Stimulated activated naive CD4-positive, alpha-beta T cell treated with Interleukin-2 at 50 U/mL for 16 hours (primary cell): ENCODE results near the gene HOXA3.

Experiments
- DNase-seq: peaks from one replicate; lab custom pipeline; 2025; lab: John Stamatoyannopoulos, UW

Gene HOXA3

DNA sequence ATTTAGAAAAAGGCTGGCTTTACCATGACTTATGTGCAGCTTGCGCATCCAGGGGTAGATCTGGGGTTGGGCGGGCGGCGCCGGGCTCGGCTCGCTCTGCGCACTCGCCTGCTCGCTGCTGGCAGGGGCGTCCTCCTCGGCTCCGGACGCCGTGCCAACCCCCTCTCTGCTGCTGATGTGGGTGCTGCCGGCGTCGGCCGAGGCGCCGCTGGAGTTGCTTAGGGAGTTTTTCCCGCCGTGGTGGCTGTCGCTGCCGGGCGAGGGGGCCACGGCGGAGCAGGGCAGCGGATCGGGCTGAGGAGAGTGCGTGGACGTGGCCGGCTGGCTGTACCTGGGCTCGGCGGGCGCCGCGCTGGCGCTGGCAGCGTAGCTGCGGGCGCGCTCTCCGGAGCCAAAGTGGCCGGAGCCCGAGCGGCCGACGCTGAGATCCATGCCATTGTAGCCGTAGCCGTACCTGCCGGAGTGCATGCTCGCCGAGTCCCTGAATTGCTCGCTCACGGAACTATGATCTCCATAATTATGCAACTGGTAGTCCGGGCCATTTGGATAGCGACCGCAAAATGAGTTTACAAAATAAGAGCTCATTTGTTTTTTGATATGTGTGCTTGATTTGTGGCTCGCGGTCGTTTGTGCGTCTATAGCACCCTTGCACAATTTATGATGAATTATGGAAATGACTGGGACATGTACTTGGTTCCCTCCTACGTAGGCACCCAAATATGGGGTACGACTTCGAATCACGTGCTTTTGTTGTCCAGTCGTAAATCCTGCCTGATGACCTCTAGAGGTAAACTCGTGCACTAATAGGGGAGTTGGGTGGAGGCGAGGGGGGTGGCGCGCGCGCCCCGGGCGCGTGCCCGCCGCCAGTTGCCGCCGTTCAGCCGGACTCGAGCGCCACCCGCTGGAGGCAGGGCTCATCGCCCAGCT is 9.1 kb downstream of the HOXA3 start, which contains the start of gene HOXA5:
Gene HOXA5, minus strand, starts transcription at position 659 of the 927 bp plus-strand sequence. Its CDS starts 74 bp downstream, at position 585.
- no peak for DNase-seq

DNA sequence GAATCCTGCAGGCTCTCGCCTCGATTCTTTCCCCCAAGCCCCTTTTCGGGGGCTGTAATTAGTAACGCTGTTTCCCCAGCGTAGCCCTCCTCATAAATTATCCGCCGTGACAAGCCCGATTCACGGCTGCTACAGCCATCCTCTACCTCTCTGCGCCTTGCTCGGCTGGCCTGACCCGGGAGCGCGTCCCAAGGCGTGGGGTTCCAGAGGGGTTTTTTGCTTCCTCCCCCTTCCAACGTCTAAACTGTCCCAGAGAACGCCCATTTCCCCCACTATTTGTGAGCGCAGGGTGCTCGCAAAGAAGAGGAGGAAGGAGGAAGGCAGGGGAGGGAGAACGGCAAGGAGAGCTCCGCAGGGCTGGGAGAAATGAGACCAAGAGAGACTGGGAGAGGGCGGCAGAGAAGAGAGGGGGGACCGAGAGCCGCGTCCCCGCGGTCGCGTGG is 9.8 kb downstream of the HOXA3 start:
- no peak for DNase-seq

DNA sequence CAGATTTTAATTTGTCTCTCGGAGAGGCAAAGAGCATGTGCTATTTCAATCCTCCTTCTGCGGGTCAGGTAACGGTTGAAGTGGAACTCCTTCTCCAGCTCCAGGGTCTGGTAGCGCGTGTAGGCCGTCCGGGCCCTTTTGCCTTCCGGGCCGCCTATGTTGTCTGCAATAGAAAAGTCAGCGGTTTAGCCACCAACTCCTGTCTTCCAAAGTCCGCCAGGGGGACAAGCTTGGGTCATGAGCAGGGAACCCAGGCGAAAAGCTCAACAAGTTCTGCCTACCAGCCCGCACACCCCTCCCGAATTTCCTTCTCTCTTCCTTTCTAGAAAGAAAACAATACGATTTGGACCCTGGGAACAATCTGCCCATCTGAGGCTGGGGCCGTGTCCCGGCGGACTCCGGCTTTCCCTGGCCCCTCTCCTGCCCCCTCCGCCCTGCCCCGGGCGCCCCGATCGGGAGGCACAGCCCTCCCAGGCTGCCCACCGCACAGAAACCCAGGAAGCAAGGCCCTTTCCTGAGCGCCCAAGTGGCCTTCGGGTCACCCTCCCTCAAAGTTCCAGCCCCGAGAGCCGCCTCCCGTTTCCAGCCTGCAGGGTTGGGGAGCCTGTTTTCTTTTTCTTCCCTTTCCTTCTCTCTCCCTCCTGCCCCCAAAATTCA is 10.3 kb downstream of the HOXA3 start:
- no peak for DNase-seq

DNA sequence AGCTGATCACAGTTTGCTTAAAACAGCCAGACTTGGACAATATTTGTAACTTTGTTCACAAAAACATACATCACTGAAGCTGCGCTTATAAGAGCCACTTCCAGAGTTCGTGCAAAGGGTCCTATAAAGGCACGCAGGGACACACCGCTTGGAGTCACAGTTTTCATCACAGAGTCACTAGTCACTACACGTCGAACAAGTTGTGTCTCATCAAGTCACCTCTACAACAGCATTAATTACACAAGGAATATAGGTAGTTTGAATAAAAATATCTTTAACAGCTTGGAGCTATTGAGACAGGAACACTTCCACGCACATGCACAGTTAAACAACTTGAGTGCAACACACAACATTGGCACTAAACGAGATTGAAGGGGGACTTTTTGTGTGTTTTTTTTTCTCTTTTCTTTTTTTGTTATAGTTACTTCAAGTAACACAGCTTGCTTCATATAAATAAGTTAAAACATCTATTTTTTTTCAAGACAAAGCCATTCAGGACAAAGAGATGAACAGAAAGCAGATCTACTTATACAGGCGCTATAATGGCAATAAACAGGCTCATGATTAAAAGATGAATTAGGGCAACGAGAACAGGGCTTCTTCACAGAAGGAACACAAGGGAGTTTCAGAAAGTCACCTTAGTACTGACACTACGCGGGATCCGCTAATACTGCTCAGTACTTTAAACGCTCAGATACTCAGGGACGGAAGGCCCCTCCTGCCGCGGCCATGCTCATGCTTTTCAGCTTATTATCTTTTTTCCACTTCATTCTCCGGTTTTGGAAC is 11.1 kb downstream of the HOXA3 start:
- no peak for DNase-seq

DNA sequence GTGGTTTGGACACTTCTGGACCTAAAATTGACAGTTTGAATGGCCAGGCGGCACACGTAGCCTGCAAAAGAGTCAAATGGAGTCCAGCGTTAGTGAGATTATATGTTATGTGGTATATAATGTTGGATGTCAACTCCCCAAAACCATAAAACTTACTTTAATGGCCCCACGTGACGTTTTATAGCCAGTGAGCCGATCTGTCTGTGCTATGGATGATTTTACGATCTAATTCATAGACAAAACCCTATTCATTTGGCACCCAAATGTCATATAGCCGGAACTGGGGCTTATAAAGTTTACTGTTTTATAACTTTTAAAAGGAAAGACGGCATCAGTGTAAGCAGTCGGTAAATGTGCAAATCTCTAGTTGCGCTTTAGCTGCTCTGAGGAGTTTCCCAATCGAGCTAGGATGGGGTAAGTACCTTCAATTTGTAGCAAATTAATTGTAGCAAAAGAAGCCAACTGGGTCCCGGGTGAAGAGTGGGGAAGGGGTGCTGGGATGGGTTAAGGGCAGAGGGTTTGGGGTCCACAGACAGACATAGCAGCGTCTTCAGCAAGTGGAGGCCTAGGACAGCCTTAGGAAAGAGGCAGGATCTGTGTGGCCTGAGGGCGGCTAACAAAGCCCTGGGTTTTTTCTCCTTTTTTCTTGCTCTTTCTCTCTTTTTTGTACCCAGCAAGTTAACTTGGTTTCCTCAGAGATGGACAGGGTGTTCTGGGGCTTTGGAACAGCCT is 12.1 kb downstream of the HOXA3 start:
- no peak for DNase-seq

DNA sequence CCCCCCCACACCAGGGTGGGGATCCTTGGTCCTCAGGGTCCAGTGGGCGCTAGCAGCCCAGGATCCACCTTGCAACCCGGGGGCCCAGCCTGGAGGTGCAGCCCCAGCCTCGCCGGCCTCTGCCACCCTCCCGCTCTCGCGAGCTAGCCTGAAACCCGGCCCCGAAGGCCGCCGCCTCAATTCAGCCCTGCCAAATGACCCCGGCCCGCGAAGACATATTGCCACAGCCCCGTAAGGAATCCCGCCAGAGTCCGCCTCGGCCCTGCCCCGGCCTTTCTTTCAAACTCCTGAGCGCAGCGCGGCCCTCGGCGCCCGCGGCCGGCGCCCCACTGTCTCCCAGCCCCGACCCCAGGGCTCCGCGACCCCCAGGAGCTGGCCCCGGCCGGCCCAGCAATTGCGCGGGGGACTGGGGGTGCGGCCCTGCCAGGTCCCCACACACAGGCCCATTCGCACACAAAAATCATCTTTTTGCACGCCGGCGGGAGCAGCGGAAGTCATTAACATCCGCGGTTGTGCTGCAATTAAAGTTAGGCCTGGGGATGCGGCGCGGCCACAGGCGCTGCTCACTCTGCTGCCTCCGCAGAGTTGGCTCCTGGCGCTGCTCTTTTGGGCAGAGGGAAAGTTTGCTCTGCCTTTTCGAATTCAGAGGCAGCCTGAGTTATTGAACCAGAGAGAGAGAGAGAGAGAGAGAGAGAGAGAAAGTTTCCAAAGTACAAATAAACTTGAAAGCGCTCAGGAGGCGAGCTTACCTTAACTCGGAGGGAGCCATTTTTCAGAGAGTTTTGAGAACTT is 12.9 kb downstream of the HOXA3 start:
- no peak for DNase-seq

DNA sequence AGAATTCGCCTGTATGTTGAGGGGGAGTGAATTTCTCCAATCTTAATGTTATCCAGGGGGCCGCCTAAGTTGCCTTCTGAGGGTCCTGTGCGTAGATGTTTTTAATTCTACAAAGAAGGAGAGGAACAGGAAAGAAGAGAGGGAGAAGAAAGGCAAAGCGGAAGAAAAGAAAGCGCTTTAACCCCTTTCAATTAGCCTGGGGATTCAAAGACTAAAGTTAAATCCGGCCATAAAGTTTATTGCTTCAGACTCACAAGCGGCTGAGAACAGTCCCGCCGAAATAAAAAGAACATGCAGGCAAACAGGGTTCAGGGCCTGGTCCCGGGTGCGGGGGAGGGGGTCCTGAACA is 13.4 kb downstream of the HOXA3 start:
- no peak for DNase-seq

DNA sequence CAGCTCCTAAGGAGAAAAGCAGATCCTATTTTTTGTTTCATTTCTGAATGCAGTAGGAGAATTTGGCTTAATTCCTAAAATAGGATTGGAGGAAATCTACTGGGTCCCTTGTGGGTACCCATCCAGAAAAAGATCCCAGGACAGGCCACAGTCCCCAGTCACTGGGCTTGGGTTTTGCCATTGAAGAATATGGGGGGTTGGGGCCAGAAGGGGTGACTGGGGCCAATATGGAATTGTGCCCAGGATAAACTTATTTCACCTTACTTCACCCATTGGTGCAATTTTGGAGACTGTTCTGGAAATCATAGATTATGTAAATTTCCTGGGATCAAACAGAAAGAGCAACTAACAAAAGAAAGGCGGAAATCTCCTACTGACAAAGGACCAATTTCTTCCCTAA is 13.9 kb downstream of the HOXA3 start:
- DNase-seq = no peak

DNA sequence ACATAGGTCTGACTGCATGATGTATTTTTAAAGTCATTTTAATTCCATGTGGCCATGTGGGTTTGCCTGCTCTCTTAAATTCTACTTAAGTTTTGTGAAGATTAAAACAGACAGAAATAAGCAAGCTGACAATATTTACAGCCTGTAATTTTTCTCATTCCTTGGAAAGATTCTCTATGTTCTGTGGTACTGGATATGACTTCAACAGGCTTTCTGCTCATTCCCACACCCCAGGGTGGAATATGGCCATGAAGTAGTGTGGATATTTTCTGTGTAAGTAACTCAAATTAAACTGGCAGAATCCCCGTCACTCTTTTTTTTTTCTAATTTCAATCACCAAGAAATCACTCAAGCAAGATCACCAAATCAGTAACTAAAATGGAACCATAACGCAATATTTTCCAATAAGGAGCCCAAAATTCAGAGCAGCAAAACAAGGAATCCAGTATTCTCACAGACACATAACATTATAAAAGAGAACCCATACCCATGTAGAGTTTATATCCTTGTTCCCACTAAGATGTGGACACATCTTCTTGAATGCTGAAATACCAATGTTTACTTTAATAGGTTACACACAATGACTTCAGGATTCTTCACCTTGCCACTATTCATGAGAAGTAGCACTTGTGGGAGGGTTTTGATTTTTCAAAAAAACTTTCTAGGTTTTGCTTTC is 14.6 kb downstream of the HOXA3 start:
- no peak for DNase-seq

DNA sequence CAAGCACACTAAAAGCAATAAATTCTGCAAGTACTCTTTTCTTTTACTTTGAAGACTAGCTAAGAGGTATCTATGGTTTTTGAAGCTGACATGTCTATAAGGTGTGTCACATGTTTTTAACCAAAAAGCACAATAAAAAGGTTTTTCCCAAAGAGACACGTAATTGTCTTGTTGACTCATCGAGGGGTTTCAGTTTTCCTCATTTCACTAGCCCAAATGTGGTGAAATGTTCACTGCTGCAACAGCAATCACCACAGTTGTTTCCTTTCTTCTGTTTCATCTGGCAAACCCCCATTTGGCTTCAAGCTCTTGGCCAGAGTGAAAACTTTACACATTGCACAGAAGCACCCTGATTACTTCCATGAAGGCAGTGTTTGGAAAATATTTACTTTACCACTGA is 18.0 kb downstream of the HOXA3 start:
- no peak for DNase-seq

DNA sequence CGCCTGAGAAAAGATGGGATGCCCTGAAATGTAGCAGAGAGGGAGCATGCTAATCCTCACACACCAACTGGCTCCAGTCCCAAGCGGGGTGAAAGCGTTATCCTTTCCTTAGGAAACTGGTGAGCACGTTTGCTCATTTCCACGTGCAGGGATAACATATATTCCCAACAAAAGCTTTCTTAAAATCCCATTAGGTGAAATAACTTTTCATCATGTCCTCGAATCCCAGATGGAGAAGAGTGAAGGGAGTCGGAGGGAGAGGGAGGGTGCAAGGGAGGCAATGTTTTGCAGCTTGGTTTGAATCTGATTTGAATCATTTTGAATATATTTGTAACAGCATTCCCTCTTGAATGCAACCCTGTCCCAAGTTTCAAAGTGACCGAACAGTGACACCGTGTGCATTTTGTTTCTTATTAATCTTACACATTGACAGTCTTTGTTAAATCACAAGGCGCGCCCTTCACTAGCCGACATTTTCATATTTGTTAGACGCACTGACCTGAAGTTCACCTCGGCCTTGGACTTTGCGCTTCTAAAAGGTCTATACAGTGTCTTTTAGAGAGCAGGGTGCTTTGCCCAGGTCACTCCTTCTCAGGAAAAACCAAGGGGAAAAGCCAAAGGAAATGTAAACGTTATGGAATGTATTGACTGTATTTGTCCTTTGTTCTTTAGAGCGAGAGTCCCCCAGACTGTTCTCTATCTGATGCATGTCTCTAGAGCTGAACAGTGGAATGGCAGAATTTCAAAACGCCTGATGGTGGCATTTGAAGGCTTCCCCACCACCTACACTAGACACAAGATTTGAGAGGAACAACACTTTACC is 18.8 kb downstream of the HOXA3 start:
- no peak for DNase-seq

DNA sequence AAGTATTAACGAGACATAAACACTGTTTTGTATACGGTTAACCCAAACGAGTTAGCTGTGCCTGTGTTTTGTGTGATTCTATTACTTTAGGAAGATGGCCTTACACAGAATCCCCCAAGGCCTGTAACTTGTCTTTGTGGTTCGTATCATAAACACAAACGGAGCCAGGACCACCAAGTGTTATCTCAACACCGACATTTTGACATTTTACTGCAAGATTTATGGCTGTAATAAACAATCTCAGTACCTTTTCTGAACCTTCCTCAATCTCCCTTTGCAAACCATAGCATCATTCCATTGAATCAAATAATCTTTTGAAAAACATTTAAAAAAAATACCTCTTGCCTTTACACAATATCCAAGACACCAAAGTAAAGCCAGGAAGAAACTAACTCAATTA is 19.4 kb downstream of the HOXA3 start:
- DNase-seq = no peak

DNA sequence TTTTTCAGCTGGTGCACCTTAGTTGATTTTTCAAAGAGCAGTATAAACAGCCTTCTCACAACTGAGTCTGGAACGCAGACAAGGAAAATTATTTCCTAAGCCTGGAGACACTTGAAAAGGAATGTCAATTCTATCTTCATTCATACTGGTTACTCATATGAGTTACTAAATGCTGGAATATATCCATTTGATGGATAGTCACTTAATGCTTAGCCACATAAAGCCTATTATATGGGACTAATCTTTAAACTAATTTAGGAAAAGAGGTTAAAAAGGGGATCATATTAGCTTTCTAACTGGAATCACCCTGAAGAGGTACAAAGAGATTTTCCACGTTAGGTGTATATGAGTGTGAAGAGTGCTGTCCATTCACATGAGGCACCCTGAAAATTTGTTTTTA is 20.2 kb downstream of the HOXA3 start:
- DNase-seq = no peak

DNA sequence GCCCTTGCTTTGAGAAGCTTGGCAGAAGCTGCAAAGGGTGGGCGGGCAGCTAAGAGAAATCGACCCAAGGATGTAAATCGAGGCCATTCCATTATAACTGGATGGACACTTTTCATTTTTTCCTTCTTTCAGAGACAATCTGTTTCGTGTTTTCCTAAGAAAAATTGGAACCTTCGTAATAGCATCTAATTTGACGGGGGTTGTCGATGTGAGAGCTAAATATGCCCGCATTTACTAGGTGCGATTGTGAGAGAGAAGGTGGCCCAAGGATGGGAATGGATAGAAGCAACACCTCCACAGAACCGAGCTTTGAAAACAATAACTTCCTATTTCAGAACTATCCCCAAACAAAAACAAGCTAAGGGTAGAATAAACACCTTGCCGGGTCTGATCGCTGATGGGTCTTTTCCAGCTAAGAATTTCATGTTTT is 21.0 kb downstream of the HOXA3 start:
- no peak for DNase-seq

DNA sequence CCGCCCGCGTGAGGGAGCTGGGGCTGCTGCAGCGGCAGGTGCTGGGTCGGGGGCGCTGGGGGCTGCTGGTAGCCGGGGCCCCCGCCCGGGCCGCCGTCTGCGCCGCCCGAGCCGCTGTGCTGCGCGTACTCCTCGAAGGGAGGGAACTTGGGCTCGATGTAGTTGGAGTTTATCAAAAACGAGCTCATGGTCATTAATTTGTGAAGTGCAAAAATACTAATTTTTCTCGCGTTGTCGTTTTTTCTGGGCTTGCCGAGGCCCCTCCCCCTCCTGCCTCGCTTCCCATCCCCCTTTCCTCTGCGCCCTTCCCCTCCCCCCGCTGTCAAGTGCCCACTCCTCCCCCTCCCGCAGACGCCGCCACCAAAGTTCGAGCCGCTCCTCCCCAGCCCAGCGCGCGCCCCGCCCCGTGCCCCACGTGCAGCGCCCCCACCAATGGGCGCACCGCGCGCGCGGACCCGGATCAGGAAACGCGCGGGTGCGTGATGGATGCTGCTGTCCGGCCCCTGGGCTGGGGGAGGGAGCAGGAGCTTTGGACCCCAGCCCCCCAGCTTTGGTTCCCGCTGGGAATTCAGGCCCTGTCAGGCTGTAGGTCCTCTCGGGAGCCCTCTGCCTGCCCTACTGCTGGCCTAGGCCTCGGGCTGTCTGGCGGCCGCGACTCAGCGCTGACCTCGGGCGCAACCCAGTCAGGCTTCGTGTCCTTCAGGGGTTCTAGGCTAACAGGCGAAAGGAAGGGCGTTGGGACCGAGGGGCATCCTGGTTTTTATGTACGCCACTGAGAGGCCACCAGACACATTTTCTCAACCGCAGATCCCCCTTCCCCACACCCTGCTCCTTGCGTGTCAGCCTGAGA is 21.6 kb downstream of the HOXA3 start, which contains the start of gene HOXA4:
Gene HOXA4, minus strand, starts transcription at position 218 of the 850 bp plus-strand sequence. Its CDS starts 24 bp downstream, at position 194.
- peak; percentile 74 for DNase-seq

DNA sequence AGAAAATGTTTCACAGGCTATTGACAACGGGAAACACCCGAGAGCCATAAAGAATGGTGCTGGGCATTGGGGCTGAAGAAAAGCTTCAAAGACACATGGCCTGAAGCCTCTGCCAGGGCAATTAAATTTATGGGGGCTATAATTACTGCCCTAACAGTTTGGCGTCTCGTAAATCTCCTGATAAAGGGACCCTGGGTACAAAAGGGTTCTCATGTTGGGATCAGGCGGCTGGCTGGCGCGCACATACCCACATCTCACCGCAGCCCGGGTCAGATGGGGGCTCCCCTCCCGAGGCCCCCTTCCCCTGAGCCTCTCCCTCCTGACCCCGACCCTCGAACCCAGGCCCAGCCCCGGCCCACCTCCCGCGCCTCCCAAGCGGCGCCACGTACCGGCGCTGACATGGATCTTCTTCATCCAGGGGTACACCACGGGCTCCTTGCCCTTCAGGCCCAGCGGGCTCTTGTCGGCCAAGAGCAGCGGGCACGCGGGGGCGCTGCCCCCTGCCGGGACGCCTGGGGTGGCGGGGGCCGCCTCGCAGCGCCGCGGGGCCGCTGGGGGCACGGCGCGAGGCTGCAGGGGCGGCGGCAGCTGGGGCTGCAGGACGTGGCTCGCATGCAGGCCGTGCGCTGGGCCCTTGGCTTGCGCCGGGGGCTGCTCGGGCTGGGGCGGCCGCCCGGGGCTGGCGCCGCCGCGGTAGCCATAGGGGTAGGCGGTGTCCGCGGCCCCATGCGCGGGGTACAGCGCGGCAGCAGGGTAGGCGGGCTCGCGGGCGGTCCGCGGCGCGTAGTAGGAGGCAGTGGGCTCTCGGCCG is 22.4 kb downstream of the HOXA3 start:
- no peak for DNase-seq
